GM12801 (cell line): ENCODE data around the gene SPNS2.

Source experiments
- CTCF ChIP-seq: IDR thresholded peaks from one replicate; pipeline ENCODE4 v1.5.1; 2011; ENCODE audit warnings: control low read depth; ENCODE audit not compliant: insufficient read length; ENCODE audit errors: extremely low read depth

SPNS2 gene, protein sequence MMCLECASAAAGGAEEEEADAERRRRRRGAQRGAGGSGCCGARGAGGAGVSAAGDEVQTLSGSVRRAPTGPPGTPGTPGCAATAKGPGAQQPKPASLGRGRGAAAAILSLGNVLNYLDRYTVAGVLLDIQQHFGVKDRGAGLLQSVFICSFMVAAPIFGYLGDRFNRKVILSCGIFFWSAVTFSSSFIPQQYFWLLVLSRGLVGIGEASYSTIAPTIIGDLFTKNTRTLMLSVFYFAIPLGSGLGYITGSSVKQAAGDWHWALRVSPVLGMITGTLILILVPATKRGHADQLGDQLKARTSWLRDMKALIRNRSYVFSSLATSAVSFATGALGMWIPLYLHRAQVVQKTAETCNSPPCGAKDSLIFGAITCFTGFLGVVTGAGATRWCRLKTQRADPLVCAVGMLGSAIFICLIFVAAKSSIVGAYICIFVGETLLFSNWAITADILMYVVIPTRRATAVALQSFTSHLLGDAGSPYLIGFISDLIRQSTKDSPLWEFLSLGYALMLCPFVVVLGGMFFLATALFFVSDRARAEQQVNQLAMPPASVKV

DNA sequence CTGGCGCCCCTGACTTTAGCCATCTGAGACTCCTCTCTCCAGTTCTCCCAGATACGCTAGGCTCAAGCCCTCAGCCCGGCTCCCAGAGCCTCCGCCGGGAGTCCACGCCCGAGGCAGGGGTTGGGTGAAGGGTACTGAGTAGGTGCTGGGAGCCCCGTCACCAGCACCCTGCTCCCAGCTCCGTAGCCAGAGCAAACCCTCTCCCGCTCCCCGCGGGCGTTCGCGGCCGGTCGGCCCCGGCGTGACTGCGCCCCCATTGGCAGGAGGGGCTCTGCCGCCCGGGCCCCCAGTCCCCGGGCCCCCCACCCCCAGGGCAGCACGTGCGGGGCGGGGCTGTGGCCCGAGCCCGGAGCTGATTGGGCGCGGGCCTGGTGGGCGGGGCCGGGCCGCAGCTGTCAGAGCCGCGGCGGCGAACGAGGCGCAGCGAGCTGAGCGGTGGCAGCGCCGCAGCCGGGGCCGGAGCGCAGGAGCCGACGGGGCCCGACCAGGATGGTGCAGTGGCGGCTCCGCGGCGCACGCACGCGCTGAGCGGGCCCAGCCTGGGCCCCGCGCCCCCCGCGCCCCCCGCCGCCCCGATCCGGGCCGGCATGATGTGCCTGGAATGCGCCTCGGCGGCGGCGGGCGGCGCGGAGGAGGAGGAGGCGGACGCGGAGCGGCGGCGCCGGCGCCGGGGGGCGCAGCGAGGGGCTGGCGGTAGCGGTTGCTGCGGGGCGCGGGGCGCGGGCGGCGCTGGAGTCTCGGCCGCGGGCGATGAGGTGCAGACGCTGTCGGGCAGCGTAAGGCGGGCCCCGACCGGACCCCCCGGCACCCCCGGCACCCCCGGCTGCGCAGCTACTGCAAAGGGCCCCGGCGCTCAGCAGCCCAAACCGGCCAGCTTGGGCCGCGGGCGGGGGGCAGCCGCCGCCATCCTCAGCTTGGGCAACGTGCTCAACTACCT is at the start of gene SPNS2:
Gene SPNS2, plus strand, starts transcription at position 421 of the 937 bp plus-strand sequence. Its CDS starts 167 bp downstream, at position 588.
- TF ChIP-seq CTCF, result no peak

- no peak for TF ChIP-seq CTCF
These were observed 48.9 kb upstream of the SPNS2 start for GRCh38 chr17:4449736-4450135.

- no peak for TF ChIP-seq CTCF
These were observed 47.9 kb upstream of the SPNS2 start for GRCh38 chr17:4450710-4451316.

DNA sequence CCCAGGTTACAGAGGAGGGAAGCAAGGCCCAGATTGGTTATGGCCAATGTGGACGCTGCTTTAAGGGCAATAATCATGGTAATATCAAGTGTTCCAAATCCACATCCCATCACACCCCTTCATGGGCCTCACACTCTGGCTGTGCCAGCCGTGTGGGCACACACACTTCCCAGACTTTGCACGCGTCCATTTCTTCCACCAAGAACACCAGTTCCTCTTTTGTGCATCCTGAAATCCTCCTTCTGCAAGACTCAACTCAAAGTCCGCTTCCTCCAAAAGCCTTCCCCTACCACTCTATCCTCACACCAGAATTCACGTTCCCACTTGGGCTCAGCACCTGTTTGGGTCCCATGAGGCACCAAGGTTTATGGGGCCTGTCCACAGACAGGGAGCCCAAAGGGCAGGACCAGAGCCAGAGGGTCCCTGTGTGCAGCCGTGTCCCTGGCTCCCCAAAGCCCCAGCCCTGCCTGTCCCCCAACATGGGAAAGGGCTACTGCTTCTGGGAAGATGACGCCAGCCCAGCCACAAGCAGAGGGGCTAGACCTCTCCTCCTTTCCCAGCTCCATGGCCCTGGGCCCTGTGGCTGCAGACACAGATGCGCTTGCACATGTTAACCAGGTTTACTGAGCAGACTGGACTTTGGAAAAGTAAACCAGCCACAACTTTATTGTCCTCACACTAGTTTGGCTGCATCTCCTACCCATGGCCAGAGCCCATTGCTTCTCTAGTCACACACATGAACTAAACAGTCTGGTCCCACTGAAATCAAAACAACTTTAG is 44.7 kb upstream of the SPNS2 start:
- no peak for TF ChIP-seq CTCF

DNA sequence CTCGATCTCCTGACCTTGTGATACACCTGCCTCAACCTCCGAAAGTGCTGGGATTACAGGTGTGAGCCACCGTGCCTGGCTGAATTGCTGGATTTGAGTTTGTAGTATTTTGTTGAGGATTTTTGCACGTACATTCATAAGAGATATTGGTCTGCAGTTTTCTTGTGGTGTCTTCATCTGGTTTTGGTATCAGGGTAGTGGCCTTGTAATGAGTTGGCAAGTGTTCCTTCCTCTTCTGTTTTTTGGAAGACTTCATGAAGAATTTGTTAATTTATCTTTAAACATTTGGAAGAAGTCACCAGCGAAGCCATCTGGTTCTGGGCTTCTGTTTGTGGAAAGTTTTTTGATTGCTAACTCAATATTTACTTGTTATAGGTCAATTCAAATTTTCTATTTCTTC is 38.0 kb upstream of the SPNS2 start:
- no peak for TF ChIP-seq CTCF

DNA sequence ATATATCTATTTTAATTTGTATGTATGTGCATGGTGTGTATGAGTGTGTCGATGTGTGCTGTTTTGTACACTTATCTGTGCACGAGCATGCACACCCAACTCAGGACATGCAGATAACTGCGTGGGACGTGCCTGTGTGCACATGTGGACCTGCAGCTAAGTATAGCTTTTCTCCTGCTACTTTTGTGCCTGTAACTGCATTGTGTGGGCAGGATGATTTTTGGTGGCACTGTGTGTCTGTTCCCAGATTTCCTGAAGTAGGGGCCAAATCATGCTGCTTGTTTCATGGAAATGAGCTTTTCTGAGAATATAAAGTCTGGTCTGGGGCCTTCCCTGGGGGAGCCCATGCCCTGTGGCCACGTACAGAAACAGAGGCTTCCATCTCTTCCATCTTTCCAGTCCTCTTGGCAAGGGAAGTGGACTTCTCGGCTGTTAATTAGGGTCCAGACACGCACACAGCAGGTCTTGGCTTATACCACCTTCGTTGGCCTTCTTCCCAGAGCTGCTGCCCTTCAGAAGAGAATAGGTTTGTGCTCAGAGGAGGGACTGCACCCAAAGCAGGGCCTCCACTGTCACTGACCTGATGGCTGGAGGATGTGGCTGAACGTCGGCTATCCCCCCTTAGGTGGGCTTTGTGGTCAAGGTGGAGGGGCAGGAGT is 34.7 kb upstream of the SPNS2 start:
- no peak for TF ChIP-seq CTCF
